Stimulated activated CD4-positive, alpha-beta T cell treated with anti-CD3 and anti-CD28 coated beads, Interleukin-1b, Interleukin-23, amount 100 ng/mL, for 4 hours (primary cell): ENCODE measurements around the gene OR10C1.
"Not testable (repeated sequence)": the region's sequence is repeated elsewhere in the genome, so short reads cannot be mapped to it uniquely, and the experiment has no call there.

ENCODE experiments used
- DNase-seq, 2 donors: peaks; one replicate each; pipeline ENCODE4 v3.0.0-alpha.2; 2020; ENCODE audit warnings: low read depth in 2 of 2

OR10C1 gene, protein sequence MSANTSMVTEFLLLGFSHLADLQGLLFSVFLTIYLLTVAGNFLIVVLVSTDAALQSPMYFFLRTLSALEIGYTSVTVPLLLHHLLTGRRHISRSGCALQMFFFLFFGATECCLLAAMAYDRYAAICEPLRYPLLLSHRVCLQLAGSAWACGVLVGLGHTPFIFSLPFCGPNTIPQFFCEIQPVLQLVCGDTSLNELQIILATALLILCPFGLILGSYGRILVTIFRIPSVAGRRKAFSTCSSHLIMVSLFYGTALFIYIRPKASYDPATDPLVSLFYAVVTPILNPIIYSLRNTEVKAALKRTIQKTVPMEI

DNA sequence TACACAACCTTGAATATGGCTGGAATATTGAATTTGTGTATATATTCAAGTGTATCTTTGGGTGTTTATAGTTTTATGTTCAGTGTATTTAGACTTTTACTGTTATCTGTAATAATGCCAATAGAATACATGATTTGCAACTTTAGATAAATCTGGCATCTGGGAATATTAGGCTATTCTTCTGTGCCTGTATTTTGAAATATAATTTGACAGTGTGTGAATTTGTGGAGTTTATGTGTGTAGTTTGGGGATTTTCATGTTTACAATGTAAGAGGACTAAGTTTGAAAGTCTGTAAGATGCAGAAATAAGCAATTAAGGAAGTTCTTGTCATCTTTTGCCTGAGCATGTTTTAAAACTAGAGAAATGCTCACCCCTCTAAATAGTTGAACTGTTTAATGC is at the start of gene OR10C1:
TSS of gene OR10C1 (plus strand) at position 301 of the 400 bp plus-strand sequence. CDS start 710 bp downstream, outside the sequence.
- DNase-seq = no peak

- no peak for DNase-seq
Measured at GRCh38 chr6:29395331-29395730, 43.8 kb upstream of the OR10C1 start, which contains the start of gene OR12D2. TSS of gene OR12D2 (plus strand) at chr6:29395631. CDS start at chr6:29396700, 1,069 bp downstream.

- no peak for DNase-seq
Measured at GRCh38 chr6:29399525-29399924, 39.6 kb upstream of the OR10C1 start.

DNA sequence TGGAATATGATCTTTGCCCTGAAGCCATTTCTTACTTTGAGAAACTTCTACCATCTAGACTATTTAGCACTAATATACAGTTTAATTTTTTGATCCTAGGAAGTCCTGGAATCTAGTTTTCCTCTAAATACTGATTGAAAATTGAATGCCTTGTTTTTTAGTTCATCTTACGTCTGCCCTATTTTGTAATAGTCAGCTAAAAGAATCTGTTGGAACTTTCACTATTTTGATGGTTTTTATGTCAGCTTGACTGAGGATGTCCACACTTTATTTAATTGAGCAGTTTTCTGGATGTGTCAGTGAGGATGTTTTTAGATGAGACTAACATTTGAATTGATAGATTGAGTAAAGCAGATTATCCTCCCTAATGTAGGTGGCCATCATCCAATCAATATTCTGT is 35.3 kb upstream of the OR10C1 start:
- DNase-seq = no peak

DNA sequence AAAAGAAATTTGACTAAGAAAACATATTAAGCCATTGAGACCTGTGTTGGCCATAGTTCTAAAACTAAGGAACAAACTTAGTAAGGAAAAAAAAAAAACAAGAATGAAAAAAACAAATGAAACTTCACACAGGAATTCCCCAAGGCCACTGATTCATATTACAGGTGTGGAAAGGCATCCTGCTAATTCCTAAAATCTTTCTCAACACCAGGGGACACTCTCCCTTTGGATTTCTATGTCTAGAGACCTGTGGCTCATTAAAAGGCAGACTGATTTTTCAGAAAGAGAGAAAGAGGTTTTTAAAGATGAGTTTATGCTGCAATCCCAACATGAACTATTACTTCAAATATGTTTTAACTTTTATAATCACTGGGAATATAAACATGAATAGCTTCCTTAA is 24.5 kb upstream of the OR10C1 start, which contains the start of gene OR12D1:
TSS of gene OR12D1 (plus strand) at position 341 of the 400 bp plus-strand sequence.
- DNase-seq = no peak

DNA sequence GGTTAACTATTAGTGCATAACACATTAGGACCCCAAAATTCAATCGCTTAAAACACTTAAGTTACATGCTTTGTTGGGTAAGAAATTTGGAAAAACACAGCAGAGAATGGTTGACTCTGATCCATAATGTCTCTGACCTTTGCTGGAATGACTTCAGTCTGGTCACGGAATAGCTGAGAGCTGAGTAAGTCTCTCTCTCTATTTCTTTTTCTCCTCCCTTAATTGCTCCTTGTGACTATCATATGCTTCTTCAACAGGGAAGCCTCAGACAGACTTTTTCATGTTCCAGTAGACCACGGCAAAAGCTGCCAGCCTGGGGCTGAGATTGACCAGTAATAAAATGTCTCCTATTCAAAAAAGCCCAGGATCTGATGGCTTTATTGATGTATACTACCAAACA is 19.6 kb upstream of the OR10C1 start:
- DNase-seq = no peak

DNA sequence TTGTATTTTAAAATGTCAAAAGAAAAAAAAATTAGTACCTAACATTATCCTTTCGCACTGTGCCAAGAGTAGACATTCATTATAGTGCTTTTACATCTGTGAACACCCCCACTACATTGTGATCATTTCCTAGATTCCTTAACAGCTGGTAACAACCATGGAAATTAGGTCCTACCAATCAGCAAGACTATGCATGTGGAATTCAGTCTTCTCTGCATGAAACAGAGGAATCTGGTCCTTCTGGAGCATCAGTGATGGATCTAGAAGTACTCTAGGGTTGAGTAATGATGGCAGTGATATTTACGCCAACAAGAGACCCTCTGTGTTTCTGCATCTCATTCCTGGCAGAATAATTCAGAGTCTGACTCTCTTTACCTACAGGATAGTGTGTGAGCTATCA is 14.9 kb upstream of the OR10C1 start:
- DNase-seq = no peak

- no peak for DNase-seq
Measured at GRCh38 chr6:29424575-29424974, 14.5 kb upstream of the OR10C1 start.

DNA sequence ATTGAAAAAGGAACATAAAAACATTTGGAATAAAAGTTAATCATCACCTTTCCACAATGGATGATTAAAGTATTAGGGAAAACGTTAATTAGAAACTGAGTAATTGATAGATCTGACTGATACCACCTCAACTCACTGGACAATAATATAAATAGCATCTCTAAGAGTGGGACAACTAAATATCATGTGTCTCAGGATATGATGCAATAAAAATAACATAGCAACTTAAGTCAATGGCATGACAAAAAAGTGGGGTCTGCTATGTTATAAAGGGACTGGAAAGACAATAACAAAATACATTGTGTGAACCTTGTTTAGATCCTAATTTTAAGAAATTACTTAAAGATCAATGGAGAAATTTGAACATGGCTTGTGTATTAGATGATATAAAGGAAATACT is 14.0 kb upstream of the OR10C1 start:
- no peak for DNase-seq

DNA sequence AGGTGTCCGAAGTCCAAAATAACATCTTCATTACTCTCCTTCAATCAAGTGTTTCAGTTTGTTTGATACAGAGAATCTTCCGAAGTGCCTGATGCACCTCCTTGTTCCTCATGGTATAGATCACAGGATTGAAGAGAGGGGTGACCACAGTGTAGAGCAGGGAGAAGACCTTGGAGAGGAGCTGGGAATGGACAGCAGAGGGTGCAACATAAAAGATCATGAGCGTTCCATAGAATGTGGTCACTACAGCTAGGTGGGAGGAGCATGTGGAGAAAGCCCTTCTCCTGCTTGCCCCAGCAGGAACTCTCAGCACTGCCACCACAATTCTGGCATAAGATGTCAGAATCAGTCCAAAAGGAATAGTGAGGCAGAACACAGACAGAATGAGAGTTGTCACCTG is 12.5 kb upstream of the OR10C1 start:
- DNase-seq = no peak

DNA sequence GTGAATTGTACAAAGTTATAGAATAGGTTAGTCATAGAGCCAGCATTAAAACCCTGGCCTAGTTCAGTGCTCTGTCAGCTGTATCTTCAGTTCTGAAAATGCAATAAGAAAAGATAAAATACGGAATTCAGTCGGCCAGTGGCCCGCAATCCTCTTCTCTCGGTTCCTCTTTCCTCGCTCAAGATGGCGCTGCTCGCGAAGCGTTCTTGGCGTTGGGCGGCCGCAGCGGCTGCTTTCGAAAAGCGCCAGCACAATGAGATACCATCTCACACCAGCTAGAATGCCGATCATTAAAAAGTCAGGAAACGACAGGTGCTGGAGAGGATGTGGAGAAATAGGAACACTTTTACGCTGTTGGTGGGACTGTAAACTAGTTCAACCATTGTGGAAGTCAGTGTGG is 2.4 kb upstream of the OR10C1 start:
- DNase-seq = not testable (repeated sequence)

DNA sequence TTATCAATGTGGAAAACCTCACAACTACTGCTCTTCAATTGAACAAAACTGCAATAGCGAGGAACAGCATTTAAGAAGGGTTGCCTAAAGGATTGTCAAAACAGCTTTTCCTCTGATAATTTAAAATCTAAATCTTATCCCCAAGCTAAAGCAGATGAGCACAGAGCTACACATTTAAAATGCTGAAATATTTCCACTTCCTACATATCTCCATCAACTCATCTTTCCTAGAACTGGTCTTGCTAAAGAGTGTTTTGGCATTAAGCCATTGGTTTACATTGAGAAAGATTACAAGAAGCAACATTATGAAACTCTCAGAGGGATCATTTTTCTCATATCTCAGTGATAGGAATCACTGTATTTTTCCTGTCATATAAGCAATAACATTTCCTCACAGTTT is 3.6 kb downstream of the OR10C1 start:
- DNase-seq = no peak

DNA sequence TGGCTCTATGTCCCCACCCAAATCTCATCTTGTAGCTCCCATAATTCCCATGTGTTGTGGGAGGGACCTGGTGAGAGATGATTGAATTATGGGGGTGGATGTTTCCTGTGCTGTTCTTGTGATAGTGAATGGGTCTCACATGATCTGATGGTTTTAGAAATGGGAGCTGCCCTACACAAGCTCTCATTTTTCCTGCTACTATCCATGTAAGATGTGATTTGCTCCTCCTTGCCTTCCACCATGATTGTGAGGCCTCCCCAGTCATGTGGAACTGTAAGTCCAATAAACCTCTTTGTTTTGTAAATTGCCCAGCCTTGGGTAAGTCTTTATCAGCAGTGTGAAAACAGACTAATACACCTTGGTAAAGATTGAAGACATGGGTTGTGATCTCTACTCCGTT is 4.9 kb downstream of the OR10C1 start:
- DNase-seq = not testable (repeated sequence)

- DNase-seq = no peak
Measured at GRCh38 chr6:29447670-29448069, 8.6 kb downstream of the OR10C1 start.

- no peak for DNase-seq
Measured at GRCh38 chr6:29451471-29452193, 12.5 kb downstream of the OR10C1 start.

GRCh38 chr6:29456971-29457370 is 17.9 kb downstream of the OR10C1 start, which contains the start of the genes OR11A1 and OR2H1:
TSS of gene OR11A1 (minus strand) at chr6:29457071. CDS start at chr6:29427641, 29,430 bp downstream.
TSS of gene OR2H1 (plus strand) at chr6:29457155. CDS start at chr6:29461770, 4,615 bp downstream.
- no peak for DNase-seq

DNA sequence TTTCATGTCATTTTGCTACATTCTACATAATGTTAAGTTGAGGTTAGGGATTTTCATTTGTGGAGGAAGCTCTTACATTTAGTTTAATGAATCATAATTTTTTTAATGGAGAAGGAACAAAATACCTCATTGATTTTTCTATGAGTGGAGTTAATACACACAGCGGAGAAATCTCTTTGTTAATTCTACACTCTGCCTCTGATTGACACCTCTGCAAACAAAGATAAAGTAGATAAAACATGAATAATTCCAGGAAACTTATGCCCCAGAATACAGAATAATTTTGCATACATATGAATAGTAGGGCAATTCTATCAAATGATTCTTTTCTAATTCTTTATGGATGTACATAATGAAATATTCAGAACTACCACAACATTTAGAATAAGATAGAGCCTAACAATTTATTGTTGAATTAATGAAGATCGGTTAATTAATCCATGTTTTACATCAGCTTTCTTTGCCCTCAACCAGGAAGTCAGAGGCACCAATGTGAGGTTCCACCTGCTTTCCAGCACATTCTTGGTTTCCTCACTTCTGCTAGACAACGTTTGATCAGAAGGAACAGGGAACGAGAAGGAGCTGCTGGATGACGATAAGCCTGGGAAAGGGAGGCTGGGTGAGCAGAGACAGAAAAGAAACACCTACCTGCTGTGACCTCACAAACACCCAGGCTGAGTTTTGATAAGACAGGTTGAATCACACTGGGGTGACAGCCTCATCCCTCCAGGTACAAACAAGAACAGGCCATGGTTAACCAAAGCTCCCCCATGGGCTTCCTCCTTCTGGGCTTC is 22.1 kb downstream of the OR10C1 start:
- no peak for DNase-seq

- no peak for DNase-seq
Measured at GRCh38 chr6:29462022-29462421, 22.9 kb downstream of the OR10C1 start.

DNA sequence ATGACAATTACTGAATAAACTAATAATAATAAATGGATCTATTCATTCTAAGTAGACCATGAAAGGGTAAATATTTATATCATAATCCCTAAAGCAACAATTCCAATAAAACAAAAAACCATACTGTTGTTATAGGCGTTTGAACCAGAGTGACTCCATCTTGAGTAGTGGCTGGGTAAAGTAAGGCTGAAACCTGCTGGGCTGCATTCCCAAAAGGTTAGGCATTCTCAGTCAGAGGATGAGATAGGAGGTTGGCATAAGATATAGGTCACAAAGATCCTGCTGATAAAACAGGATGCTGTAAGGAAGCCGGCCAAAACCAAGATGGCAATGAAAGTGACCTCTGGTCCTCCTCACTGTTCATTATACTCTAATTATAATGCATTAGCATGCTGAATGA is 26.2 kb downstream of the OR10C1 start:
- DNase-seq = no peak

DNA sequence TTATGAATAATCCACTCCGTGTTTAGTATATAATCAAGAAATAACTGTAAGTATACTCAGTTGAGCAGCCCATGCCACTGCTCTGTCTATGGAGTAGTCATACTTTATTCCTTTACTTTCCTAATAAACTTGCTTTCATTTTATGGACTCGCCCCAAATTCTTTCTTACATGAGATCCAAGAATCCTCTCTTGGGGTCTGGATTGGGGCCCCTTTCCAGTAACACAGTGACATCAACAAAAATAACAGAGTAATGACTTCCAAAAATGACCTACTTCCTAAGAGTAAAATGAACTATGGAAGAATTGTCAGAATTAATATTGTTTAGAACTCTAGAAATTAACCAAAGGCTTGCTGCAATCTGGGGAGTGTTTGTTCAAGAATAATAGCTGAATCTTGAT is 26.7 kb downstream of the OR10C1 start:
- DNase-seq = no peak

GRCh38 chr6:29466241-29466640 is 27.1 kb downstream of the OR10C1 start:
- DNase-seq = no peak

- no peak for DNase-seq
Measured at GRCh38 chr6:29474996-29475395, 35.9 kb downstream of the OR10C1 start.
